RWPE1 (cell line): Measurements from ENCODE around the gene ABHD16A.
A peak's percentile ranks its signal among the peaks of the same experiment; 100 is the strongest.

Experiments used
- CTCF ChIA-PET: fragments of 350-600 bp; sonication (Branson Sonifier 250); formaldehyde crosslinking; extraction: SDS; loops from one replicate; lab custom pipeline; 2021; lab: Yijun Ruan, JAX
- POLR2A ChIA-PET: fragments of 400-600 bp; formaldehyde crosslinking; extraction: SDS; loops from one replicate; lab custom pipeline; 2020; ENCODE audit warnings: antibody characterized with exemption; ENCODE audit not compliant: low non-redundant PET; lab: Yijun Ruan, JAX
- DNase-seq: peaks from one replicate; pipeline ENCODE4 v3.0.0; 2012; ENCODE audit warnings: low spot score
- H3K27ac ChIP-seq: fragments of 450-650 bp; 2 replicates; pipeline ENCODE4 v1.5.1; 2017
- CTCF ChIP-seq: fragments of 450-650 bp; conservative IDR thresholded peaks from 2 replicates; pipeline ENCODE4 v1.5.1; 2017; ENCODE audit warnings: low read depth, mild to moderate bottlenecking

Gene ABHD16A

GRCh38 chr6:31691564-31692108, 11.5 kb downstream of the ABHD16A start:
- DNase-seq: no peak
- POLR2A ChIA-PET: no interaction called here
- 0 out of 2 replicates have a peak overlapping the region, but pooled peaks have one; percentile 17 for H3K27ac ChIP-seq
- CTCF ChIA-PET: interaction anchor here (0.6 to 1.0 kb wide), 3 partner anchors 30 to 273 kb away, joined by 3 to 5 read pairs (median 4); partner anchors contain the start of gene LY6G6C
- TF ChIP-seq CTCF: no peak

- ChIA-PET CTCF (interaction anchor here (0.6 to 1.0 kb wide), 4 partner anchors 31 to 273 kb away, joined by 4 to 5 read pairs (median 4); partner anchors contain the start of gene LY6G6C), POLR2A (no interaction called here)
- TF ChIP-seq CTCF: no peak
- no peak for DNase-seq
- peak overlapping the region; percentile 52 for H3K27ac ChIP-seq
These were observed 12.1 kb downstream of the ABHD16A start for GRCh38 chr6:31691078-31691463.

- TF ChIP-seq CTCF: no peak
- ChIA-PET CTCF (interaction anchor here (0.6 to 1.0 kb wide), 5 partner anchors 11 to 192 kb away, joined by 3 to 5 read pairs (median 4); partner anchors contain the start of gene LY6G6C), POLR2A (no interaction called here)
- H3K27ac ChIP-seq: peak overlapping the region; percentile 52
- no peak for DNase-seq
These were observed 12.7 kb downstream of the ABHD16A start for GRCh38 chr6:31690231-31691077.

GRCh38 chr6:31689249-31690110, 13.6 kb downstream of the ABHD16A start:
- ChIA-PET CTCF (interaction anchor here (0.6 kb wide), 1 partner anchor 10 kb away, joined by 3 read pairs; no protein-coding TSS in a partner anchor), POLR2A (no interaction called here)
- TF ChIP-seq CTCF: no peak; the same call in 1 of the 2 replicates
- no peak for DNase-seq
- peak overlapping the region; percentile 52 for H3K27ac ChIP-seq

- CTCF ChIA-PET: no interaction called here
- TF ChIP-seq CTCF: no peak
- POLR2A ChIA-PET: interaction anchor here (0.6 kb wide), 1 partner anchor 292 kb away, joined by 5 read pairs; no protein-coding TSS in a partner anchor
- DNase-seq: no peak
- H3K27ac ChIP-seq: peak overlapping the region; percentile 5
These were observed 15.0 kb downstream of the ABHD16A start for GRCh38 chr6:31687860-31688693.
